ENCODE results near the gene CNNM2.

The CNNM2 gene

GRCh38 chr10:103109821-103110220, 191.7 kb downstream of the CNNM2 start:
- no peak for TF ChIP-seq SIN3A (IDR thresholded peaks at IDR 0.05; ENCODE audit: borderline replicate concordance, insufficient read depth, low read length)
- TF ChIP-seq POLR2AphosphoS5 (IDR thresholded peaks at IDR 0.05; ENCODE audit: low read depth, low read length), result no peak
- TF ChIP-seq REST (IDR thresholded peaks at IDR 0.05; ENCODE audit: insufficient read depth in 1 of 2, low read depth in 2 of 2, low read length in 2 of 2), result no peak
- TF ChIP-seq FOXP2 (optimal IDR thresholded peaks at IDR 0.05; ENCODE audit: borderline replicate concordance, extremely low read depth, extremely low read length, insufficient read depth), result no peak
- TF ChIP-seq TAF1 (IDR thresholded peaks at IDR 0.05; ENCODE audit: borderline replicate concordance, insufficient read depth, low read length), result no peak

DNA sequence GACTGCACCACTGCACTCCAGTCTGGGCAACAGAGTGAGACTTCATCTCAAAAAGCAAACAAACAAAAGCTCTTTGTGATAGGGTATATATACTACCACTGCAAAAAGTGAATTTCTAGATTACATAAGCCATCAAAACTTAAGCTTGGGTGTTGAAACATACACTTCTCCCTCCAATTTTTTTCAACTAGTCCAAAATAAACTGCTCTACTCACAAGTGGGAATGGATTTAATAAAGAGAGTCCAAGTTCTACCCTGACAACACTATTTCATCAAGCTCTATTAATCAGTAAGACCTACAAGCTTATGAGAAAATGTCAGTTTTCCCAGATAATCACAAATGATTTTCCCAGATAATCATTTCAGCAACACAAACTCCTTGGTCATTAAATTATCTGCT, 192.3 kb downstream of the CNNM2 start:
- TF ChIP-seq REST (IDR thresholded peaks at IDR 0.05; ENCODE audit: insufficient read depth in 1 of 2, low read depth in 2 of 2, low read length in 2 of 2), result no peak
- TF ChIP-seq SIN3A (IDR thresholded peaks at IDR 0.05; ENCODE audit: borderline replicate concordance, insufficient read depth, low read length), result no peak
- TF ChIP-seq FOXP2 (optimal IDR thresholded peaks at IDR 0.05; ENCODE audit: borderline replicate concordance, extremely low read depth, extremely low read length, insufficient read depth), result no peak
- TF ChIP-seq TAF1 (IDR thresholded peaks at IDR 0.05; ENCODE audit: borderline replicate concordance, insufficient read depth, low read length), result no peak
- no peak for TF ChIP-seq POLR2AphosphoS5 (IDR thresholded peaks at IDR 0.05; ENCODE audit: low read depth, low read length)

GRCh38 chr10:103111031-103111917, 193.2 kb downstream of the CNNM2 start:
- TF ChIP-seq REST (IDR thresholded peaks at IDR 0.05; ENCODE audit: insufficient read depth in 1 of 2, low read depth in 2 of 2, low read length in 2 of 2), result no peak
- no peak for TF ChIP-seq SIN3A (IDR thresholded peaks at IDR 0.05; ENCODE audit: borderline replicate concordance, insufficient read depth, low read length)
- no peak for TF ChIP-seq FOXP2 (optimal IDR thresholded peaks at IDR 0.05; ENCODE audit: borderline replicate concordance, extremely low read depth, extremely low read length, insufficient read depth)
- TF ChIP-seq TAF1 (IDR thresholded peaks at IDR 0.05; ENCODE audit: borderline replicate concordance, insufficient read depth, low read length), result no peak
- TF ChIP-seq POLR2AphosphoS5 (IDR thresholded peaks at IDR 0.05; ENCODE audit: low read depth, low read length), result no peak

DNA sequence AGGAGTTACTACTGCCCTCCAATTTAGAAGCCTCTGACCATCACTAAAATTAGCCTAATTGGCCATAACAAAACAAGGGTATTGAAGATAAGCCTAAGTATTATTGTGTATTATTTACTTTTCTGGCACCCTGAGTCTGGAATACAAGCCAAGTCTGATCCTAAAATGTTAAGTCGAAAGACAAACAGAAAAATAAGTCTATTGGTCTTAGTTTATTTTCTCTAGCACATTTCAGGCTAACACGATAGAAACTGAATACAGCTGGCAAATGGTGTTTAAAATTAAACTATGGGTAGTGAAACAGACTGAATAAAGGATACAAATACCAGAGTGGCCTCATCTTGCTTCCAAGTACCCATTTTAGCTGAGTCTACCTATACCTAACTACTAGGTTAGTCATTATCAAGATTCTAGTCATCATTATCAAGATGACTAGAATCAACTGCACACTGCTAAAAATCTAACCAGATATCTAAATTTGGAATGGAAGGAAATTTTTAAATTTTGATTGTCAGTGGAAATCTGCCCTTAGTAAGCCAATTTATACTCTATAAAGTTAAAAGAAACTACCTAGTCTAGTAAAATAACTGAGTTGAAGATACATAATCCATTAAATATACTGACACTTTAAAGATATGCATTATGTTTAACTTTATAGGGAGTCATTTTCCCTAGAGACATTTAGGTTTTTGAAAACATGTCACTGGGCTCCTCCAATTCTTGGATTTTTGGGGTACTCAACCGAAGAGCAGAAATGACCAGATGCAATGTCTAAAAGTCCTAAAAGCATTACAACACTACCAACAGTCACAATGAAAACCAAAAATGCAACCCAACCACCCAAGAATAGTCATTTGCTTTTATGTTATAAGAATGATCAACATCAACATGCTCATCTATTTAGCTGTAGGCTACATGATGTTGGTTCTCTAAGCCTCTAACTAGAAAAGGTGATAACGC, 194.1 kb downstream of the CNNM2 start:
- TF ChIP-seq POLR2AphosphoS5 (IDR thresholded peaks at IDR 0.05; ENCODE audit: low read depth, low read length), result no peak
- TF ChIP-seq REST (IDR thresholded peaks at IDR 0.05; ENCODE audit: insufficient read depth in 1 of 2, low read depth in 2 of 2, low read length in 2 of 2), result no peak
- TF ChIP-seq TAF1 (IDR thresholded peaks at IDR 0.05; ENCODE audit: borderline replicate concordance, insufficient read depth, low read length), result no peak
- no peak for TF ChIP-seq SIN3A (IDR thresholded peaks at IDR 0.05; ENCODE audit: borderline replicate concordance, insufficient read depth, low read length)
- no peak for TF ChIP-seq FOXP2 (optimal IDR thresholded peaks at IDR 0.05; ENCODE audit: borderline replicate concordance, extremely low read depth, extremely low read length, insufficient read depth)

All from PFSK-1 (cell line).